PC-3 (cell line): Measurements from ENCODE around the gene ERGIC2. TPM values are rescaled to one million over a fixed set of nuclear protein-coding genes. Genes with fewer than 3 reads are reported as not detected.

Source experiments
- ATAC-seq: fragments of 200-7000 bp; cut with Tn5 transposase; 2 replicates; pipeline ENCODE4 v1.9.1; 2020; ENCODE audit warnings: mild to moderate bottlenecking, moderate library complexity
- BruUV-seq: library from RNA; stranded (reverse); fragments of 400-500 nt; replicated peaks from 2 replicates; lab custom pipeline; 2021; lab: Mats Ljungman, UMichigan
- CTCF ChIA-PET: fragments of 300-600 bp; sonication (Branson Sonifier 250); formaldehyde crosslinking; loops from one replicate; lab custom pipeline; 2022; ENCODE audit warnings: antibody characterized with exemption; lab: Charles Lee
- POLR2A ChIA-PET: fragments of 300-600 bp; sonication (Branson Sonifier 250); formaldehyde crosslinking; loops from one replicate; lab custom pipeline; 2022; ENCODE audit warnings: antibody characterized with exemption; ENCODE audit not compliant: unreplicated experiment; lab: Charles Lee
- DNase-seq: peaks from one replicate; pipeline ENCODE4 v3.0.0-alpha.2; 2015
- H2AFZ ChIP-seq: fragments of 300-600 bp; sonication (generic); 2 replicates; pipeline ENCODE4 v1.6.0; 2016; ENCODE audit warnings: antibody characterized with exemption, low read length
- H3F3A ChIP-seq: fragments of 300-600 bp; sonication (generic); one replicate; pipeline ENCODE4 v1.6.0; 2017; ENCODE audit warnings: antibody characterized with exemption, low read length, control low read depth, mild to moderate bottlenecking; ENCODE audit not compliant: unreplicated experiment
- H3K27ac ChIP-seq: fragments of 300-600 bp; sonication (generic); 2 replicates; pipeline ENCODE4 v1.5.1; 2016; ENCODE audit warnings: mild to moderate bottlenecking, low read length
- H3K27me3 ChIP-seq: fragments of 300-600 bp; sonication (generic); 2 replicates; pipeline ENCODE4 v1.6.1; 2016; ENCODE audit warnings: low read length, mixed read lengths
- H3K36me3 ChIP-seq: fragments of 300-600 bp; sonication (generic); 2 replicates; pipeline ENCODE4 v1.6.1; 2016; ENCODE audit warnings: low read depth, mixed run types, low read length, mixed read lengths
- H3K4me1 ChIP-seq: fragments of 300-600 bp; sonication (generic); 2 replicates; pipeline ENCODE4 v1.5.1; 2016; ENCODE audit warnings: low read length; ENCODE audit not compliant: insufficient read depth
- H3K4me2 ChIP-seq: fragments of 300-600 bp; sonication (generic); 2 replicates; pipeline ENCODE4 v1.6.0; 2016; ENCODE audit warnings: low read length
- H3K4me3 ChIP-seq: fragments of 300-600 bp; sonication (generic); 2 replicates; pipeline ENCODE4 v1.5.1; 2016; ENCODE audit warnings: mild to moderate bottlenecking, low read length, mixed read lengths
- H3K79me2 ChIP-seq: fragments of 300-600 bp; sonication (generic); 2 replicates; pipeline ENCODE4 v1.6.1; 2017; ENCODE audit warnings: low read length, mixed read lengths
- H3K9ac ChIP-seq: fragments of 300-600 bp; sonication (generic); 2 replicates; pipeline ENCODE4 v1.6.0; 2016; ENCODE audit warnings: mild to moderate bottlenecking, low read length
- H3K9me2 ChIP-seq: fragments of 300-600 bp; sonication (generic); replicated peaks from 2 replicates; pipeline ENCODE4 v1.6.1; 2016; ENCODE audit warnings: mixed run types, low read length, mixed read lengths
- H3K9me3 ChIP-seq: fragments of 300-600 bp; sonication (generic); 2 replicates; pipeline ENCODE4 v1.6.1; 2016; ENCODE audit warnings: low read length, mixed read lengths
- H4K20me1 ChIP-seq: fragments of 300-600 bp; sonication (generic); 2 replicates; pipeline ENCODE4 v1.6.1; 2016; ENCODE audit warnings: low read length, mixed read lengths
- CTCF ChIP-seq: fragments of 300-600 bp; sonication (generic); conservative IDR thresholded peaks from 2 replicates; pipeline ENCODE4 v1.5.1; 2017; ENCODE audit warnings: antibody characterized with exemption, low read depth, mild to moderate bottlenecking, low read length
- EZH2 ChIP-seq: fragments of 300-600 bp; sonication (generic); IDR thresholded peaks from one replicate; pipeline ENCODE4 v1.6.1; 2017; ENCODE audit warnings: antibody characterized with exemption, mild to moderate bottlenecking, low read length; ENCODE audit not compliant: unreplicated experiment
- EZH2phosphoT487 ChIP-seq: fragments of 300-600 bp; sonication (generic); IDR thresholded peaks from 2 replicates; pipeline ENCODE4 v1.6.1; 2018; ENCODE audit warnings: mild to moderate bottlenecking, antibody characterized with exemption, low read length, borderline replicate concordance
- intact Hi-C: fragments of 100-400 bp; cut with micrococcal nuclease; formaldehyde crosslinking; loops from 2 replicates; pipeline ENCODE4 v1.9.0; 2023
- total RNA-seq: library from RNA; depleted of rRNA; stranded (reverse); fragments of >200 nt; gene quantifications from 2 replicates; pipeline ENCODE4 v1.2.3, GENCODE V29; 2014

ERGIC2 gene
- total RNA-seq, 1 experiment from 2014 or later, result 184 TPM

GRCh38 chr12:29350080-29350479 lies 30.9 kb downstream of the ERGIC2 start:
- BruUV-seq, result no TSS peak
- Histone ChIP-seq H2AFZ (no peak overlapping the region), H3K27me3 (no peaks in the 10 kb centered on the region), H3K79me2 (no peaks in the 10 kb centered on the region), H4K20me1 (peaks cover 13% of the 10 kb centered on the region; the same call in 1 of the 2 replicates), H3K9ac (no peak overlapping the region), H3K4me1 (peaks cover 11% of the 10 kb centered on the region), H3K9me3 (no peaks in the 10 kb centered on the region), H3K36me3 (peaks cover 75% of the 10 kb centered on the region), H3K9me2 (no peaks in the 10 kb centered on the region), H3K4me2 (no peak overlapping the region), H3K4me3 (no peak overlapping the region), H3F3A (no peaks in the 10 kb centered on the region), H3K27ac (no peak overlapping the region)
- CTCF ChIA-PET, result no interaction called here
- POLR2A ChIA-PET, result no interaction called here
- TF ChIP-seq EZH2phosphoT487 (no peak), CTCF (no peak), EZH2 (no peak)
- DNase-seq, result peak; percentile 94
- intact Hi-C loops, result loop anchor here (1.0 to 2.0 kb wide), 2 partner anchors 29 to 169 kb away; no protein-coding TSS in a partner anchor
- ATAC-seq, result peak; percentile 88

GRCh38 chr12:29346769-29347421 lies 34.1 kb downstream of the ERGIC2 start:
- CTCF ChIA-PET, result no interaction called here
- TF ChIP-seq EZH2phosphoT487 (no peak), EZH2 (no peak), CTCF (no peak)
- Histone ChIP-seq H3K4me3 (no peak overlapping the region), H3K9me3 (no peaks in the 10 kb centered on the region), H2AFZ (no peak overlapping the region), H3K36me3 (peaks cover 77% of the 10 kb centered on the region), H3K27ac (no peak overlapping the region), H3K9me2 (no peaks in the 10 kb centered on the region), H3K4me2 (no peak overlapping the region), H4K20me1 (peaks cover 13% of the 10 kb centered on the region; the same call in 1 of the 2 replicates), H3F3A (no peaks in the 10 kb centered on the region), H3K9ac (no peak overlapping the region), H3K79me2 (no peaks in the 10 kb centered on the region), H3K4me1 (peaks cover 11% of the 10 kb centered on the region), H3K27me3 (no peaks in the 10 kb centered on the region)
- BruUV-seq, result no TSS peak
- POLR2A ChIA-PET, result no interaction called here
- ATAC-seq (no peak), DNase-seq (no peak)
- intact Hi-C loops, result no loop called here

- TF ChIP-seq EZH2 (no peak), CTCF (no peak), EZH2phosphoT487 (no peak)
- CTCF ChIA-PET, result no interaction called here
- no peak for ATAC-seq
- no peaks in the 10 kb centered on the region for H3K27me3 ChIP-seq
- intact Hi-C loops, result no loop called here
- no peaks in the 10 kb centered on the region for H3F3A ChIP-seq
- no TSS peak for BruUV-seq
- peaks cover 80% of the 10 kb centered on the region for H3K36me3 ChIP-seq
- H3K27ac ChIP-seq, result no peak overlapping the region
- H3K9ac ChIP-seq, result no peak overlapping the region
- H3K79me2 ChIP-seq, result no peaks in the 10 kb centered on the region
- no peak overlapping the region for H3K4me3 ChIP-seq
- no peaks in the 10 kb centered on the region for H3K4me1 ChIP-seq
- no peak for DNase-seq
- no peak overlapping the region for H3K4me2 ChIP-seq
- H4K20me1 ChIP-seq, result no peaks in the 10 kb centered on the region
- POLR2A ChIA-PET, result interaction anchor here (0.6 kb wide), 1 partner anchor 38 kb away, joined by 3 read pairs; no protein-coding TSS in a partner anchor
- no peaks in the 10 kb centered on the region for H3K9me3 ChIP-seq
- no peaks in the 10 kb centered on the region for H3K9me2 ChIP-seq
- no peak overlapping the region for H2AFZ ChIP-seq
These were observed 37.8 kb downstream of the ERGIC2 start for GRCh38 chr12:29343022-29343799.
